ENCODE measurements around the gene TGFBR3.

TGFBR3 gene

DNA sequence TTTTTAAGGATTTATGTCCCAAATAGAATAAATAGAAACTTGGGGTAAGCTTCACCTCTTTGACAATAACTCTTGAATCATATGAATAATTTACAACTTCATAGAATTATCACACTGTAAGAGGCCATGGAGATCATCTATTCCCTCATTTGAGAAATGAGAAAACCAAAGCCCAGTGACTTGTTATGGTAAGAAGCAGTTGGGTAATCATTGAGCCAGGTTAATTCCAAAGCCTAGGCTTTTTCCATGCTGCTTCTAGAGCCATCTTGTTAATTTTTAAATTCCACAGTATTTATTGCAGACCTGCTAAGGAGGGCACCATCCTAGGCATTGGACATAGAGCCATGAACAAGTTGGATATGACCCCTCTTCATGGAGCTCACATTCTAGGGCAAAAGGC is 224.8 kb downstream of the TGFBR3 start:
- H3K36me3 ChIP-seq (ENCODE audit: control insufficient read depth in 2 of 2, insufficient read depth in 1 of 2, low read length in 2 of 2): no peaks in the 10 kb centered on the region
- H3K9me3 ChIP-seq (ENCODE audit: control insufficient read depth, insufficient read depth, low read depth, low read length): no peaks in the 10 kb centered on the region
- no peaks in the 10 kb centered on the region for H3K4me1 ChIP-seq (ENCODE audit: control insufficient read depth, insufficient read depth, low read length)
- ChIA-PET CTCF (interaction anchor here (0.6 kb wide), 1 partner anchor 103 kb away, joined by 3 read pairs; no protein-coding TSS in a partner anchor), POLR2A (no interaction called here)
- H3K4me3 ChIP-seq (ENCODE audit: low read depth, low read length): no peak overlapping the region
- TF ChIP-seq ZNF660 (tag by site-specific recombination; IDR thresholded peaks at IDR 0.05): no peak
- no peak for TF ChIP-seq ZNF23 (tag by site-specific recombination; IDR thresholded peaks at IDR 0.05; ENCODE audit: borderline replicate concordance)
- TF ChIP-seq, protein P1, sequence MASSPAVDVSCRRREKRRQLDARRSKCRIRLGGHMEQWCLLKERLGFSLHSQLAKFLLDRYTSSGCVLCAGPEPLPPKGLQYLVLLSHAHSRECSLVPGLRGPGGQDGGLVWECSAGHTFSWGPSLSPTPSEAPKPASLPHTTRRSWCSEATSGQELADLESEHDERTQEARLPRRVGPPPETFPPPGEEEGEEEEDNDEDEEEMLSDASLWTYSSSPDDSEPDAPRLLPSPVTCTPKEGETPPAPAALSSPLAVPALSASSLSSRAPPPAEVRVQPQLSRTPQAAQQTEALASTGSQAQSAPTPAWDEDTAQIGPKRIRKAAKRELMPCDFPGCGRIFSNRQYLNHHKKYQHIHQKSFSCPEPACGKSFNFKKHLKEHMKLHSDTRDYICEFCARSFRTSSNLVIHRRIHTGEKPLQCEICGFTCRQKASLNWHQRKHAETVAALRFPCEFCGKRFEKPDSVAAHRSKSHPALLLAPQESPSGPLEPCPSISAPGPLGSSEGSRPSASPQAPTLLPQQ (tag by site-specific recombination; IDR thresholded peaks at IDR 0.05): no peak
- TF ChIP-seq, protein P2, sequence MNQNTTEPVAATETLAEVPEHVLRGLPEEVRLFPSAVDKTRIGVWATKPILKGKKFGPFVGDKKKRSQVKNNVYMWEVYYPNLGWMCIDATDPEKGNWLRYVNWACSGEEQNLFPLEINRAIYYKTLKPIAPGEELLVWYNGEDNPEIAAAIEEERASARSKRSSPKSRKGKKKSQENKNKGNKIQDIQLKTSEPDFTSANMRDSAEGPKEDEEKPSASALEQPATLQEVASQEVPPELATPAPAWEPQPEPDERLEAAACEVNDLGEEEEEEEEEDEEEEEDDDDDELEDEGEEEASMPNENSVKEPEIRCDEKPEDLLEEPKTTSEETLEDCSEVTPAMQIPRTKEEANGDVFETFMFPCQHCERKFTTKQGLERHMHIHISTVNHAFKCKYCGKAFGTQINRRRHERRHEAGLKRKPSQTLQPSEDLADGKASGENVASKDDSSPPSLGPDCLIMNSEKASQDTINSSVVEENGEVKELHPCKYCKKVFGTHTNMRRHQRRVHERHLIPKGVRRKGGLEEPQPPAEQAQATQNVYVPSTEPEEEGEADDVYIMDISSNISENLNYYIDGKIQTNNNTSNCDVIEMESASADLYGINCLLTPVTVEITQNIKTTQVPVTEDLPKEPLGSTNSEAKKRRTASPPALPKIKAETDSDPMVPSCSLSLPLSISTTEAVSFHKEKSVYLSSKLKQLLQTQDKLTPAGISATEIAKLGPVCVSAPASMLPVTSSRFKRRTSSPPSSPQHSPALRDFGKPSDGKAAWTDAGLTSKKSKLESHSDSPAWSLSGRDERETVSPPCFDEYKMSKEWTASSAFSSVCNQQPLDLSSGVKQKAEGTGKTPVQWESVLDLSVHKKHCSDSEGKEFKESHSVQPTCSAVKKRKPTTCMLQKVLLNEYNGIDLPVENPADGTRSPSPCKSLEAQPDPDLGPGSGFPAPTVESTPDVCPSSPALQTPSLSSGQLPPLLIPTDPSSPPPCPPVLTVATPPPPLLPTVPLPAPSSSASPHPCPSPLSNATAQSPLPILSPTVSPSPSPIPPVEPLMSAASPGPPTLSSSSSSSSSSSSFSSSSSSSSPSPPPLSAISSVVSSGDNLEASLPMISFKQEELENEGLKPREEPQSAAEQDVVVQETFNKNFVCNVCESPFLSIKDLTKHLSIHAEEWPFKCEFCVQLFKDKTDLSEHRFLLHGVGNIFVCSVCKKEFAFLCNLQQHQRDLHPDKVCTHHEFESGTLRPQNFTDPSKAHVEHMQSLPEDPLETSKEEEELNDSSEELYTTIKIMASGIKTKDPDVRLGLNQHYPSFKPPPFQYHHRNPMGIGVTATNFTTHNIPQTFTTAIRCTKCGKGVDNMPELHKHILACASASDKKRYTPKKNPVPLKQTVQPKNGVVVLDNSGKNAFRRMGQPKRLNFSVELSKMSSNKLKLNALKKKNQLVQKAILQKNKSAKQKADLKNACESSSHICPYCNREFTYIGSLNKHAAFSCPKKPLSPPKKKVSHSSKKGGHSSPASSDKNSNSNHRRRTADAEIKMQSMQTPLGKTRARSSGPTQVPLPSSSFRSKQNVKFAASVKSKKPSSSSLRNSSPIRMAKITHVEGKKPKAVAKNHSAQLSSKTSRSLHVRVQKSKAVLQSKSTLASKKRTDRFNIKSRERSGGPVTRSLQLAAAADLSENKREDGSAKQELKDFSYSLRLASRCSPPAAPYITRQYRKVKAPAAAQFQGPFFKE (tag by site-specific recombination; IDR thresholded peaks at IDR 0.05; ENCODE audit: borderline replicate concordance): no peak
- TF ChIP-seq ZNF626 (tag by site-specific recombination; IDR thresholded peaks at IDR 0.05): no peak
- TF ChIP-seq ZXDB (tag by site-specific recombination; IDR thresholded peaks at IDR 0.05): no peak
- TF ChIP-seq ZNF133 (tag by site-specific recombination; IDR thresholded peaks at IDR 0.05): no peak
- TF ChIP-seq ZFHX2 (tag by site-specific recombination; conservative IDR thresholded peaks at IDR 0.05): no peak
- TF ChIP-seq TRIM28 (IDR thresholded peaks at IDR 0.05; ENCODE audit: borderline replicate concordance, low read length): no peak
- TF ChIP-seq, protein P3, sequence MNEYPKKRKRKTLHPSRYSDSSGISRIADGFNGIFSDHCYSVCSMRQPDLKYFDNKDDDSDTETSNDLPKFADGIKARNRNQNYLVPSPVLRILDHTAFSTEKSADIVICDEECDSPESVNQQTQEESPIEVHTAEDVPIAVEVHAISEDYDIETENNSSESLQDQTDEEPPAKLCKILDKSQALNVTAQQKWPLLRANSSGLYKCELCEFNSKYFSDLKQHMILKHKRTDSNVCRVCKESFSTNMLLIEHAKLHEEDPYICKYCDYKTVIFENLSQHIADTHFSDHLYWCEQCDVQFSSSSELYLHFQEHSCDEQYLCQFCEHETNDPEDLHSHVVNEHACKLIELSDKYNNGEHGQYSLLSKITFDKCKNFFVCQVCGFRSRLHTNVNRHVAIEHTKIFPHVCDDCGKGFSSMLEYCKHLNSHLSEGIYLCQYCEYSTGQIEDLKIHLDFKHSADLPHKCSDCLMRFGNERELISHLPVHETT (tag by site-specific recombination; IDR thresholded peaks at IDR 0.05): no peak
- TF ChIP-seq ZNF169 (tag by site-specific recombination; IDR thresholded peaks at IDR 0.05): no peak
- TF ChIP-seq, protein P4, sequence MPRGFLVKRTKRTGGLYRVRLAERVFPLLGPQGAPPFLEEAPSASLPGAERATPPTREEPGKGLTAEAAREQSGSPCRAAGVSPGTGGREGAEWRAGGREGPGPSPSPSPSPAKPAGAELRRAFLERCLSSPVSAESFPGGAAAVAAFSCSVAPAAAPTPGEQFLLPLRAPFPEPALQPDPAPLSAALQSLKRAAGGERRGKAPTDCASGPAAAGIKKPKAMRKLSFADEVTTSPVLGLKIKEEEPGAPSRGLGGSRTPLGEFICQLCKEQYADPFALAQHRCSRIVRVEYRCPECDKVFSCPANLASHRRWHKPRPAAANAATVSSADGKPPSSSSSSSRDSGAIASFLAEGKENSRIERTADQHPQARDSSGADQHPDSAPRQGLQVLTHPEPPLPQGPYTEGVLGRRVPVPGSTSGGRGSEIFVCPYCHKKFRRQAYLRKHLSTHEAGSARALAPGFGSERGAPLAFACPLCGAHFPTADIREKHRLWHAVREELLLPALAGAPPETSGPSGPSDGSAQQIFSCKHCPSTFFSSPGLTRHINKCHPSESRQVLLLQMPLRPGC (tag by site-specific recombination; IDR thresholded peaks at IDR 0.05): no peak
- no peak for TF ChIP-seq ZNF747 (tag by site-specific recombination; IDR thresholded peaks at IDR 0.05)
- TF ChIP-seq ZNF366 (tag by site-specific recombination; conservative IDR thresholded peaks at IDR 0.05): no peak
- TF ChIP-seq BCL11A (tag by site-specific recombination; IDR thresholded peaks at IDR 0.05; ENCODE audit: low read depth): no peak
- TF ChIP-seq ZSCAN16 (tag by site-specific recombination; IDR thresholded peaks at IDR 0.05): no peak
- no peak for TF ChIP-seq KLF9 (tag by site-specific recombination; IDR thresholded peaks at IDR 0.05; ENCODE audit: low read depth)
- TF ChIP-seq SP2 (tag by site-specific recombination; IDR thresholded peaks at IDR 0.05): no peak
- TF ChIP-seq, protein P5, sequence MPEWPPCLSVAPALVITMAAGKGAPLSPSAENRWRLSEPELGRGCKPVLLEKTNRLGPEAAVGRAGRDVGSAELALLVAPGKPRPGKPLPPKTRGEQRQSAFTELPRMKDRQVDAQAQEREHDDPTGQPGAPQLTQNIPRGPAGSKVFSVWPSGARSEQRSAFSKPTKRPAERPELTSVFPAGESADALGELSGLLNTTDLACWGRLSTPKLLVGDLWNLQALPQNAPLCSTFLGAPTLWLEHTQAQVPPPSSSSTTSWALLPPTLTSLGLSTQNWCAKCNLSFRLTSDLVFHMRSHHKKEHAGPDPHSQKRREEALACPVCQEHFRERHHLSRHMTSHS (tag by site-specific recombination; IDR thresholded peaks at IDR 0.05): no peak
- no peak for TF ChIP-seq ZNF121 (tag by site-specific recombination; IDR thresholded peaks at IDR 0.05)
- H3K27ac ChIP-seq (ENCODE audit: extremely low read depth, low read depth, low read length): no peak overlapping the region
